ENCODE measurements around the gene POC1A.

DNA sequence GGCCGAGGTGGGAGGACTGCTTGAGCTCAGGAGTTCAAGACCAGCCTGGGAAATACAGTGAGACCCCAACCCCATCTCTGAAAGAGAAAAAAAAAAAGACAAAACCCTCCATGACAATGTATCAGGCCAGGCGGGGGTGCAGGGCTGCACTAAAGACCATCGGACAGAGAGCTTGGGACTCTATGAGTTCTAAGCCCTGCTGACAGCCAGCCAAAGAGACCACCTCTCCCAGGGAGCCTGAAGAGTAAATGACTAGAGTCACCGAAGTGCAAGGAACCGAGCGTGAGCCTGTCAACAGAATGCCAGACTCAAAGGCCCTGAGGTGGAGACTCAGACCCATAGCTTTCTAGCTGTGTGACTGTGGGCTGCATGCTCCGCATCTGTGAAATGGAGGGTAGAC is 12.5 kb downstream of the POC1A start:
- TF ChIP-seq, protein P1, sequence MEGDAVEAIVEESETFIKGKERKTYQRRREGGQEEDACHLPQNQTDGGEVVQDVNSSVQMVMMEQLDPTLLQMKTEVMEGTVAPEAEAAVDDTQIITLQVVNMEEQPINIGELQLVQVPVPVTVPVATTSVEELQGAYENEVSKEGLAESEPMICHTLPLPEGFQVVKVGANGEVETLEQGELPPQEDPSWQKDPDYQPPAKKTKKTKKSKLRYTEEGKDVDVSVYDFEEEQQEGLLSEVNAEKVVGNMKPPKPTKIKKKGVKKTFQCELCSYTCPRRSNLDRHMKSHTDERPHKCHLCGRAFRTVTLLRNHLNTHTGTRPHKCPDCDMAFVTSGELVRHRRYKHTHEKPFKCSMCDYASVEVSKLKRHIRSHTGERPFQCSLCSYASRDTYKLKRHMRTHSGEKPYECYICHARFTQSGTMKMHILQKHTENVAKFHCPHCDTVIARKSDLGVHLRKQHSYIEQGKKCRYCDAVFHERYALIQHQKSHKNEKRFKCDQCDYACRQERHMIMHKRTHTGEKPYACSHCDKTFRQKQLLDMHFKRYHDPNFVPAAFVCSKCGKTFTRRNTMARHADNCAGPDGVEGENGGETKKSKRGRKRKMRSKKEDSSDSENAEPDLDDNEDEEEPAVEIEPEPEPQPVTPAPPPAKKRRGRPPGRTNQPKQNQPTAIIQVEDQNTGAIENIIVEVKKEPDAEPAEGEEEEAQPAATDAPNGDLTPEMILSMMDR (IDR thresholded peaks at IDR 0.05) = no peak
- TF ChIP-seq POLR2A (IDR thresholded peaks at IDR 0.05) (no peak), EP300 (IDR thresholded peaks at IDR 0.05) (no peak)
